IMR-90 (cell line): Measurements from ENCODE around the gene ADAMTS3. TPM values are rescaled to one million over a fixed set of nuclear protein-coding genes. Genes with fewer than 3 reads are reported as not detected.

Experiments used
- ATAC-seq: fragments of 200-7000 bp; cut with Tn5 transposase; 2 replicates; pipeline ENCODE4 v1.9.1; 2020; ENCODE audit warnings: low read depth, mild to moderate bottlenecking, moderate library complexity
- BruUV-seq: library from RNA; stranded (reverse); fragments of 400-500 nt; replicated peaks from 2 replicates; lab custom pipeline; 2021; lab: Mats Ljungman, UMichigan
- CTCF ChIA-PET: fragments of 300-600 bp; formaldehyde crosslinking; extraction: SDS; loops from one replicate; lab custom pipeline; 2021; ENCODE audit warnings: antibody characterized with exemption; lab: Yijun Ruan, JAX
- POLR2A ChIA-PET: fragments of 300-600 bp; sonication (Branson Sonifier 250); formaldehyde crosslinking; loops from one replicate; lab custom pipeline; 2022; ENCODE audit warnings: antibody characterized with exemption; ENCODE audit not compliant: unreplicated experiment; lab: Charles Lee
- DNase-seq: peaks from one replicate; pipeline ENCODE4 v3.0.0; 2013
- H2AFZ ChIP-seq: replicated peaks from 2 replicates; pipeline ENCODE3; 2013; ENCODE audit warnings: low read length, mild to moderate bottlenecking; ENCODE audit not compliant: poor library complexity
- H2AK5ac ChIP-seq: 2 replicates; pipeline ENCODE4 v1.6.1; 2013; ENCODE audit warnings: low read depth, low read length, inconsistent platforms
- H2AK9ac ChIP-seq: replicated peaks from 2 replicates; pipeline ENCODE3; 2013; ENCODE audit warnings: mild to moderate bottlenecking, low read depth, low read length, moderate library complexity; ENCODE audit not compliant: poor library complexity
- H2BK120ac ChIP-seq: 2 replicates; pipeline ENCODE4 v1.6.1; 2013; ENCODE audit warnings: low read depth, low read length, inconsistent platforms
- H2BK15ac ChIP-seq: 3 replicates; pipeline ENCODE4 v1.6.1; 2013; ENCODE audit warnings: low read depth, low read length, inconsistent platforms
- H2BK20ac ChIP-seq: 2 replicates; pipeline ENCODE4 v1.6.1; 2013; ENCODE audit warnings: low read depth, mild to moderate bottlenecking, inconsistent platforms, low read length, moderate library complexity
- H2BK5ac ChIP-seq: 2 replicates; pipeline ENCODE4 v1.6.1; 2013; ENCODE audit warnings: mild to moderate bottlenecking, low read depth, low read length, inconsistent platforms; ENCODE audit not compliant: poor library complexity, severe bottlenecking
- H3K14ac ChIP-seq: replicated peaks from 2 replicates; pipeline ENCODE4 v1.6.1; 2013; ENCODE audit warnings: low read depth, low read length, inconsistent platforms
- H3K18ac ChIP-seq: 2 replicates; pipeline ENCODE4 v1.6.1; 2013; ENCODE audit warnings: low read depth, low read length, control low read depth
- H3K23ac ChIP-seq: 2 replicates; pipeline ENCODE4 v1.6.1; 2013; ENCODE audit warnings: low read depth, low read length, inconsistent platforms
- H3K27ac ChIP-seq: 2 replicates; pipeline ENCODE4 v1.5.1; 2013; ENCODE audit warnings: mild to moderate bottlenecking, control low read depth, low read length; ENCODE audit not compliant: insufficient read depth
- H3K27me3 ChIP-seq: 2 replicates; pipeline ENCODE4 v1.6.1; 2013; ENCODE audit warnings: low read length; ENCODE audit not compliant: control insufficient read depth, insufficient read depth
- H3K36me3 ChIP-seq: 2 replicates; pipeline ENCODE4 v1.6.1; 2013; ENCODE audit warnings: low read length, mixed read lengths; ENCODE audit not compliant: control insufficient read depth, insufficient read depth
- H3K4ac ChIP-seq: 2 replicates; pipeline ENCODE4 v1.6.1; 2013; ENCODE audit warnings: low read depth, low read length, inconsistent platforms
- H3K4me1 ChIP-seq: 2 replicates; pipeline ENCODE4 v1.6.1; 2013; ENCODE audit warnings: low read length, mixed read lengths; ENCODE audit not compliant: control insufficient read depth, insufficient read depth
- H3K4me2 ChIP-seq: 2 replicates; pipeline ENCODE4 v1.6.1; 2013; ENCODE audit warnings: low read depth, mild to moderate bottlenecking, control low read depth, low read length, moderate library complexity
- H3K4me3 ChIP-seq: 2 replicates; pipeline ENCODE4 v1.5.1; 2013; ENCODE audit warnings: low read depth, mild to moderate bottlenecking, control low read depth, low read length, moderate library complexity; ENCODE audit not compliant: insufficient read depth
- H3K56ac ChIP-seq: 2 replicates; pipeline ENCODE4 v1.6.1; 2013; ENCODE audit warnings: low read length, inconsistent platforms; ENCODE audit not compliant: insufficient read depth; ENCODE audit errors: extremely low read depth
- H3K79me1 ChIP-seq, 2 experiments: 2 replicates each; pipeline ENCODE4 v1.6.1; 2013; ENCODE audit warnings: low read length in 2 of 2, inconsistent platforms in 1 of 2, low read depth in 1 of 2
- H3K9ac ChIP-seq: 2 replicates; pipeline ENCODE4 v1.6.1; 2013; ENCODE audit warnings: low read depth, low read length, control low read depth
- H3K9me1 ChIP-seq: 2 replicates; pipeline ENCODE4 v1.6.1; 2013; ENCODE audit warnings: low read length, inconsistent platforms; ENCODE audit not compliant: insufficient read depth
- H3K9me3 ChIP-seq: 2 replicates; pipeline ENCODE4 v1.6.1; 2013; ENCODE audit warnings: low read length; ENCODE audit not compliant: control insufficient read depth, insufficient read depth
- H4K20me1 ChIP-seq: 2 replicates; pipeline ENCODE4 v1.6.1; 2013; ENCODE audit warnings: low read length, inconsistent platforms; ENCODE audit not compliant: insufficient read depth
- H4K5ac ChIP-seq: 2 replicates; pipeline ENCODE4 v1.6.1; 2013; ENCODE audit warnings: mild to moderate bottlenecking, low read depth, low read length, control low read depth
- H4K8ac ChIP-seq, 2 experiments: 2 replicates each; pipeline ENCODE4 v1.6.1; 2013; ENCODE audit warnings: low read depth in 2 of 2, low read length in 2 of 2, control low read depth in 1 of 2, inconsistent platforms in 1 of 2
- H4K91ac ChIP-seq: 2 replicates; pipeline ENCODE4 v1.6.1; 2013; ENCODE audit warnings: low read depth, low read length, inconsistent platforms; ENCODE audit not compliant: insufficient read depth
- BHLHE40 ChIP-seq: fragments of 150-350 bp; IDR thresholded peaks from 2 replicates; pipeline ENCODE4 v1.6.1; 2016; ENCODE audit warnings: mild to moderate bottlenecking, low read depth, low read length
- CEBPB ChIP-seq: IDR thresholded peaks from 2 replicates; pipeline ENCODE4 v1.6.1; 2012; ENCODE audit warnings: low read depth, low read length, improper control_type of control experiment
- CHD1 ChIP-seq: IDR thresholded peaks from 2 replicates; pipeline ENCODE4 v1.6.1; 2012; ENCODE audit warnings: low read depth, low read length, improper control_type of control experiment
- CTCF ChIP-seq: conservative IDR thresholded peaks from 2 replicates; pipeline ENCODE4 v1.5.1; 2012; ENCODE audit warnings: mild to moderate bottlenecking, low read depth, low read length, improper control_type of control experiment
- ELK1 ChIP-seq: fragments of 150-350 bp; IDR thresholded peaks from 2 replicates; pipeline ENCODE4 v1.6.1; 2016; ENCODE audit warnings: low read depth, mild to moderate bottlenecking, low read length, moderate library complexity, borderline replicate concordance
- FOS ChIP-seq: fragments of 150-350 bp; IDR thresholded peaks from 2 replicates; pipeline ENCODE4 v1.6.1; 2016; ENCODE audit warnings: low read depth, low read length
- MAFK ChIP-seq: IDR thresholded peaks from 2 replicates; pipeline ENCODE4 v1.6.1; 2012; ENCODE audit warnings: low read depth, low read length, improper control_type of control experiment
- MAZ ChIP-seq: IDR thresholded peaks from 2 replicates; pipeline ENCODE4 v1.6.1; 2012; ENCODE audit warnings: low read depth, mild to moderate bottlenecking, low read length, improper control_type of control experiment, moderate library complexity, borderline replicate concordance
- MXI1 ChIP-seq: IDR thresholded peaks from 2 replicates; pipeline ENCODE4 v1.6.1; 2012; ENCODE audit warnings: low read depth, mild to moderate bottlenecking, low read length, moderate library complexity, borderline replicate concordance
- POLR2A ChIP-seq: IDR thresholded peaks from 2 replicates; pipeline ENCODE4 v1.6.1; 2012; ENCODE audit warnings: mild to moderate bottlenecking, low read depth, low read length
- RAD21 ChIP-seq: IDR thresholded peaks from 2 replicates; pipeline ENCODE4 v1.6.1; 2012; ENCODE audit warnings: low read length, improper control_type of control experiment
- RCOR1 ChIP-seq: IDR thresholded peaks from 2 replicates; pipeline ENCODE4 v1.6.1; 2012; ENCODE audit warnings: mild to moderate bottlenecking, low read length, improper control_type of control experiment; ENCODE audit not compliant: insufficient replicate concordance
- RFX5 ChIP-seq: IDR thresholded peaks from 2 replicates; pipeline ENCODE4 v1.8.0; 2012; ENCODE audit warnings: low read depth, mild to moderate bottlenecking, low read length, moderate library complexity
- SMC3 ChIP-seq: fragments of 150-350 bp; IDR thresholded peaks from 2 replicates; pipeline ENCODE4 v1.6.1; 2016; ENCODE audit warnings: low read depth, mild to moderate bottlenecking, antibody characterized with exemption, low read length, moderate library complexity
- USF2 ChIP-seq: fragments of 150-350 bp; IDR thresholded peaks from 2 replicates; pipeline ENCODE4 v1.6.1; 2017; ENCODE audit warnings: mild to moderate bottlenecking, antibody characterized with exemption, low read length, low read depth
- WGBS, 2 experiments: methylation state at CpG; one replicate each; pipeline versions ENCODE4 v1.1.5 to v1.1.7; 2013; ENCODE audit warnings: missing lambda C conversion rate in 2 of 2; ENCODE audit not compliant: insufficient read length in 1 of 2; ENCODE audit errors: extremely low coverage in 2 of 2; 5-methylcytosine and 5-hydroxymethylcytosine counted together
- dilution Hi-C: fragments of 300-500 bp; cut with HindIII; formaldehyde crosslinking; loops from one replicate; pipeline ENCODE4 v1.14.3; 2018; ENCODE audit warnings: low sequenced_read_pairs; ENCODE audit not compliant: unreplicated experiment
- in situ Hi-C: fragments of 300-500 bp; cut with MboI; formaldehyde crosslinking; loops from 3 replicates; pipeline ENCODE4 v1.14.3; 2019; ENCODE audit warnings: low sequenced_read_pairs, inconsistent platforms, mixed read lengths
- intact Hi-C: fragments of 100-400 bp; cut with micrococcal nuclease; formaldehyde crosslinking; loops from 2 replicates; pipeline ENCODE4 v1.10.0; 2022
- polyA plus RNA-seq, 3 experiments: library from polyadenylated mRNA; depleted of rRNA; stranded (reverse); fragments of >200 nt; gene quantifications; 2 replicates each; pipeline ENCODE4 v1.2.3, GENCODE V29; 2012; ENCODE audit warnings: low replicate concordance in 1 of 3
- total RNA-seq: library from RNA; depleted of rRNA; stranded (reverse); fragments of >200 nt; gene quantifications from 2 replicates; pipeline ENCODE4 v1.2.3, GENCODE V29; 2012

Gene ADAMTS3
- total and polyA plus RNA-seq, 2 of the 4 experiments (the other 2 are of a cell fraction): 0.68 to 2.9 TPM

GRCh38 chr4:72552447-72552846 is 16.6 kb downstream of the ADAMTS3 start:
- Histone ChIP-seq H3K4ac (no peak overlapping the region), H3K36me3 (no peaks in the 10 kb centered on the region)
- dilution Hi-C loops: no loop called here

More at GRCh38 chr4:72552447-72552846, 16.6 kb downstream of the ADAMTS3 start:
- Histone ChIP-seq H4K5ac (no peak overlapping the region), H3K9me3 (no peaks in the 10 kb centered on the region), H2AK9ac (no peak overlapping the region), H2BK120ac (no peak overlapping the region), H3K18ac (no peak overlapping the region), H3K56ac (no peak overlapping the region), H4K91ac (no peak overlapping the region), H4K8ac (no peak overlapping the region), H3K23ac (no peak overlapping the region), H3K27ac (no peak overlapping the region), H2BK15ac (no peak overlapping the region), H2AK5ac (no peak overlapping the region), H3K4me3 (no peak overlapping the region), H3K9me1 (no peaks in the 10 kb centered on the region), H3K79me1 (no peaks in the 10 kb centered on the region), H4K20me1 (no peaks in the 10 kb centered on the region), H3K9ac (no peak overlapping the region), H2AFZ (no peak overlapping the region), H3K14ac (no peak overlapping the region), H3K4me2 (no peak overlapping the region), H3K4me1 (no peaks in the 10 kb centered on the region), H2BK5ac (no peak overlapping the region), H2BK20ac (no peak overlapping the region), H3K27me3 (no peaks in the 10 kb centered on the region)
- ATAC-seq (no peak), DNase-seq (no peak)
- no TSS peak for BruUV-seq
- in situ Hi-C loops (no loop called here), intact Hi-C loops (no loop called here)
- TF ChIP-seq MXI1 (no peak), SMC3 (no peak), POLR2A (no peak), CHD1 (no peak), USF2 (no peak), CEBPB (no peak), RFX5 (no peak), CTCF (no peak), FOS (no peak), ELK1 (no peak), RCOR1 (no peak), MAFK (no peak), RAD21 (no peak), BHLHE40 (no peak), MAZ (no peak)
- ChIA-PET CTCF (interaction anchor here (1.3 kb wide), 1 partner anchor 15 kb away, joined by 3 read pairs; no protein-coding TSS in a partner anchor), POLR2A (no interaction called here)
- no CpG with 5 or more reads among the region's 2 CpGs for WGBS, 2 experiments
